ENCODE measurements around the gene YPEL5.

GRCh38 chr2:30204281-30204680, 57.5 kb downstream of the YPEL5 start:
- TF ChIP-seq POLR2A (IDR thresholded peaks at IDR 0.05; ENCODE audit: low read depth, low read length) (no peak), RAD21 (IDR thresholded peaks at IDR 0.05; ENCODE audit: insufficient read depth, low read depth, low read length) (no peak), CTCF (IDR thresholded peaks at IDR 0.05 in 2 of 3, conservative IDR thresholded peaks at IDR 0.05 in 1 of 3; ENCODE audit: control insufficient read depth in 2 of 3, extremely low read depth in 1 of 3, insufficient read depth in 1 of 3, low read depth in 3 of 3, low read length in 3 of 3) (no peak), JUNB (IDR thresholded peaks at IDR 0.05) (no peak), ATF2 (IDR thresholded peaks at IDR 0.05; ENCODE audit: low read length) (no peak), BCL11A (IDR thresholded peaks at IDR 0.05; ENCODE audit: low read depth, low read length) (no peak), GABPA (IDR thresholded peaks at IDR 0.05; ENCODE audit: low read depth) (no peak), MAX (IDR thresholded peaks at IDR 0.05; ENCODE audit: low read depth, low read length) (no peak), KDM1A (IDR thresholded peaks at IDR 0.05; ENCODE audit: borderline replicate concordance) (no peak), SIX5 (IDR thresholded peaks at IDR 0.05; ENCODE audit: low read depth, low read length, severe bottlenecking) (no peak)

Measured in GM12878 (cell line).